ENCODE results near the gene KCNQ1.
"Not testable (repeated sequence)": the region's sequence is repeated elsewhere in the genome, so short reads cannot be mapped to it uniquely, and the experiment has no call there.

KCNQ1 gene

GRCh38 chr11:2594267-2594666 lies 149.5 kb downstream of the KCNQ1 start:
- no peaks in the 10 kb centered on the region for H4K20me1 ChIP-seq
- H3K4me3 ChIP-seq, result no peak overlapping the region
- no peaks in the 10 kb centered on the region for H3K27me3 ChIP-seq
- no peaks in the 10 kb centered on the region for H3K4me1 ChIP-seq
- H3K27ac ChIP-seq, result no peak overlapping the region
- H3K9ac ChIP-seq, result no peak overlapping the region
- H3K36me3 ChIP-seq, result no peaks in the 10 kb centered on the region; the same call in 1 of the 2 replicates
- no peak overlapping the region for H3K4me2 ChIP-seq
- TF ChIP-seq Cebpa-rat (IDR thresholded peaks at IDR 0.05), result no peak
- peaks cover 6% of the 10 kb centered on the region for H3K9me3 ChIP-seq

GRCh38 chr11:2595204-2595603 lies 150.4 kb downstream of the KCNQ1 start:
- Histone ChIP-seq H4K20me1 (no peaks in the 10 kb centered on the region), H3K27ac (no peak overlapping the region), H3K9ac (no peak overlapping the region), H3K4me3 (no peak overlapping the region), H3K27me3 (no peaks in the 10 kb centered on the region), H3K4me1 (no peaks in the 10 kb centered on the region), H3K9me3 (peaks cover 6% of the 10 kb centered on the region), H3K36me3 (no peaks in the 10 kb centered on the region), H3K4me2 (no peak overlapping the region)
- no peak for TF ChIP-seq Cebpa-rat (IDR thresholded peaks at IDR 0.05)

- H3K27me3 ChIP-seq, result no peaks in the 10 kb centered on the region
- no peaks in the 10 kb centered on the region for H3K4me1 ChIP-seq
- H4K20me1 ChIP-seq, result no peaks in the 10 kb centered on the region
- no peak overlapping the region for H3K4me2 ChIP-seq
- no peak overlapping the region for H3K4me3 ChIP-seq
- H3K27ac ChIP-seq, result no peak overlapping the region
- no peak for TF ChIP-seq Cebpa-rat (IDR thresholded peaks at IDR 0.05)
- peaks cover 14% of the 10 kb centered on the region for H3K9me3 ChIP-seq
- no peaks in the 10 kb centered on the region for H3K36me3 ChIP-seq
- no peak overlapping the region for H3K9ac ChIP-seq
Observed at GRCh38 chr11:2599561-2600189, 154.9 kb downstream of the KCNQ1 start.

GRCh38 chr11:2609345-2609744 lies 164.5 kb downstream of the KCNQ1 start:
- no peaks in the 10 kb centered on the region for H3K36me3 ChIP-seq
- no peaks in the 10 kb centered on the region for H4K20me1 ChIP-seq
- H3K27me3 ChIP-seq, result no peaks in the 10 kb centered on the region
- H3K27ac ChIP-seq, result no peak overlapping the region
- no peak overlapping the region for H3K4me3 ChIP-seq
- no peak overlapping the region for H3K4me2 ChIP-seq
- H3K9ac ChIP-seq, result no peak overlapping the region
- TF ChIP-seq Cebpa-rat (IDR thresholded peaks at IDR 0.05), result no peak
- H3K9me3 ChIP-seq, result peaks cover 30% of the 10 kb centered on the region
- H3K4me1 ChIP-seq, result no peaks in the 10 kb centered on the region

GRCh38 chr11:2612884-2613571 lies 168.2 kb downstream of the KCNQ1 start:
- Histone ChIP-seq H3K9ac (no peak overlapping the region), H3K4me2 (no peak overlapping the region), H3K9me3 (peaks cover 20% of the 10 kb centered on the region), H4K20me1 (no peaks in the 10 kb centered on the region), H3K36me3 (no peaks in the 10 kb centered on the region), H3K4me1 (no peaks in the 10 kb centered on the region), H3K27me3 (no peaks in the 10 kb centered on the region), H3K4me3 (no peak overlapping the region), H3K27ac (no peak overlapping the region)
- no peak for TF ChIP-seq Cebpa-rat (IDR thresholded peaks at IDR 0.05)

GRCh38 chr11:2621894-2622293 lies 177.1 kb downstream of the KCNQ1 start:
- no peaks in the 10 kb centered on the region for H3K27me3 ChIP-seq
- TF ChIP-seq Cebpa-rat (IDR thresholded peaks at IDR 0.05), result no peak
- H4K20me1 ChIP-seq, result no peaks in the 10 kb centered on the region
- H3K27ac ChIP-seq, result no peak overlapping the region
- no peaks in the 10 kb centered on the region for H3K36me3 ChIP-seq
- H3K9me3 ChIP-seq, result peaks cover 10% of the 10 kb centered on the region
- H3K4me3 ChIP-seq, result no peak overlapping the region
- no peak overlapping the region for H3K9ac ChIP-seq
- H3K4me1 ChIP-seq, result no peaks in the 10 kb centered on the region
- no peak overlapping the region for H3K4me2 ChIP-seq

GRCh38 chr11:2625183-2625582 lies 180.4 kb downstream of the KCNQ1 start:
- Histone ChIP-seq H3K4me1 (no peaks in the 10 kb centered on the region), H3K36me3 (no peaks in the 10 kb centered on the region), H3K27me3 (no peaks in the 10 kb centered on the region), H4K20me1 (no peaks in the 10 kb centered on the region), H3K4me3 (no peak overlapping the region), H3K27ac (no peak overlapping the region), H3K4me2 (no peak overlapping the region), H3K9ac (no peak overlapping the region), H3K9me3 (peaks cover 18% of the 10 kb centered on the region)
- TF ChIP-seq Cebpa-rat (IDR thresholded peaks at IDR 0.05), result no peak

- H3K4me2 ChIP-seq, result no peak overlapping the region
- H3K27ac ChIP-seq, result no peak overlapping the region
- H3K4me3 ChIP-seq, result no peak overlapping the region
- TF ChIP-seq Cebpa-rat (IDR thresholded peaks at IDR 0.05), result no peak
- no peaks in the 10 kb centered on the region for H3K27me3 ChIP-seq
- no peaks in the 10 kb centered on the region for H4K20me1 ChIP-seq
- peaks cover 51% of the 10 kb centered on the region for H3K9me3 ChIP-seq
- H3K36me3 ChIP-seq, result no peaks in the 10 kb centered on the region
- no peak overlapping the region for H3K9ac ChIP-seq
- no peaks in the 10 kb centered on the region for H3K4me1 ChIP-seq
Observed at GRCh38 chr11:2630679-2631078, 185.9 kb downstream of the KCNQ1 start.

- no peak overlapping the region for H3K27ac ChIP-seq
- H3K9ac ChIP-seq, result no peak overlapping the region
- H3K4me3 ChIP-seq, result no peak overlapping the region
- no peak overlapping the region for H3K4me2 ChIP-seq
- no peaks in the 10 kb centered on the region for H3K27me3 ChIP-seq
- peaks cover 51% of the 10 kb centered on the region for H3K9me3 ChIP-seq
- H4K20me1 ChIP-seq, result no peaks in the 10 kb centered on the region
- no peaks in the 10 kb centered on the region for H3K4me1 ChIP-seq
- no peak for TF ChIP-seq Cebpa-rat (IDR thresholded peaks at IDR 0.05)
- H3K36me3 ChIP-seq, result no peaks in the 10 kb centered on the region
Observed at GRCh38 chr11:2631161-2631560, 186.4 kb downstream of the KCNQ1 start.

- H3K4me2 ChIP-seq, H3K4me1 ChIP-seq, H3K27me3 ChIP-seq, H3K27ac ChIP-seq, H3K9ac ChIP-seq, H3K4me3 ChIP-seq, H4K20me1 ChIP-seq: not testable (repeated sequence)
- Histone ChIP-seq H3K36me3 (peaks cover 14% of the 10 kb centered on the region), H3K9me3 (peaks cover 72% of the 10 kb centered on the region)
Observed at GRCh38 chr11:2639763-2640162, 195.0 kb downstream of the KCNQ1 start.

Measured in BLaER1 (cell line).